H1 (cell line): ENCODE data around the gene SAAL1. TPM values are rescaled to one million over a fixed set of nuclear protein-coding genes. Genes with fewer than 3 reads are reported as not detected.

Experiments
- CHD1 ChIP-seq: IDR thresholded peaks from 2 replicates; pipeline ENCODE4 v1.6.1; 2012; ENCODE audit warnings: low read depth, low read length, improper control_type of control experiment
- CREB1 ChIP-seq: IDR thresholded peaks from 2 replicates; pipeline ENCODE4 v1.6.1; 2012; ENCODE audit warnings: inconsistent platforms
- EGR1 ChIP-seq: IDR thresholded peaks from 2 replicates; pipeline ENCODE4 v1.6.1; 2011; ENCODE audit warnings: low read depth, low read length, borderline replicate concordance
- EP300 ChIP-seq, 2 experiments: IDR thresholded peaks; 1 replicate in 1 of 2; 2 replicates in 1 of 2; pipeline ENCODE4 v1.6.1; 2011 to 2012; ENCODE audit warnings: low read depth in 2 of 2, low read length in 2 of 2, mild to moderate bottlenecking in 2 of 2, borderline replicate concordance in 1 of 2, inconsistent platforms in 1 of 2, moderate library complexity in 1 of 2
- JUND ChIP-seq: IDR thresholded peaks from 2 replicates; pipeline ENCODE4 v1.6.1; 2011; ENCODE audit warnings: mild to moderate bottlenecking, improper control_type of control experiment, low read length
- SP2 ChIP-seq: IDR thresholded peaks from 2 replicates; pipeline ENCODE4 v1.6.1; 2012; ENCODE audit warnings: mild to moderate bottlenecking, low read length, inconsistent platforms
- polyA plus RNA-seq, 7 experiments: library from polyadenylated mRNA; depleted of rRNA in 3 of 7; stranded (reverse) in 5 of 7; unstranded in 2 of 7; fragments of >200 nt in 5 of 7; fragments of 200-250 nt in 2 of 7; gene quantifications; 1 replicate in 5 of 7; 2 replicates in 1 of 7; 4 replicates in 1 of 7; pipeline versions ENCODE4 v1.2.1 to v1.2.3, GENCODE V29; 2011 to 2013; ENCODE audit warnings: missing spikeins in 2 of 7, mixed read lengths in 2 of 7
- total RNA-seq: library from RNA; stranded (reverse); fragmentation: NEBNext Ultra II Directional; extraction: Animal tissue kit (Norgen Biotek cat#: 25700); gene quantifications from 2 replicates; pipeline ENCODE4 v1.2.1, GENCODE V29; 2021

Gene SAAL1
- total and polyA plus RNA-seq, 2 of the 8 experiments (the other 6 are each of a cell fraction or from before 2014, with no cell fraction given) = 26.4 to 46.6 TPM

GRCh38 chr11:18145837-18146236 is 40.0 kb upstream of the SAAL1 start (continued):
- TF ChIP-seq EP300 (IDR thresholded peaks at IDR 0.05; ENCODE audit: borderline replicate concordance in 1 of 2, low read depth in 2 of 2, low read length in 2 of 2) (no peak), CHD1 (no peak), SP2 (no peak), CREB1 (no peak), JUND (no peak), EGR1 (no peak)
